HG02759 (cell line): ENCODE results near the gene GNA14.
"Not testable (repeated sequence)": the region's sequence is repeated elsewhere in the genome, so short reads cannot be mapped to it uniquely, and the experiment has no call there.

ENCODE experiments used
- ATAC-seq: cut with Tn5 transposase; IDR thresholded peaks from one replicate; pipeline ENCODE4 v1.9.1; 2021; ENCODE audit warnings: mild to moderate bottlenecking, moderate library complexity; ENCODE audit not compliant: unreplicated experiment

The GNA14 gene

DNA sequence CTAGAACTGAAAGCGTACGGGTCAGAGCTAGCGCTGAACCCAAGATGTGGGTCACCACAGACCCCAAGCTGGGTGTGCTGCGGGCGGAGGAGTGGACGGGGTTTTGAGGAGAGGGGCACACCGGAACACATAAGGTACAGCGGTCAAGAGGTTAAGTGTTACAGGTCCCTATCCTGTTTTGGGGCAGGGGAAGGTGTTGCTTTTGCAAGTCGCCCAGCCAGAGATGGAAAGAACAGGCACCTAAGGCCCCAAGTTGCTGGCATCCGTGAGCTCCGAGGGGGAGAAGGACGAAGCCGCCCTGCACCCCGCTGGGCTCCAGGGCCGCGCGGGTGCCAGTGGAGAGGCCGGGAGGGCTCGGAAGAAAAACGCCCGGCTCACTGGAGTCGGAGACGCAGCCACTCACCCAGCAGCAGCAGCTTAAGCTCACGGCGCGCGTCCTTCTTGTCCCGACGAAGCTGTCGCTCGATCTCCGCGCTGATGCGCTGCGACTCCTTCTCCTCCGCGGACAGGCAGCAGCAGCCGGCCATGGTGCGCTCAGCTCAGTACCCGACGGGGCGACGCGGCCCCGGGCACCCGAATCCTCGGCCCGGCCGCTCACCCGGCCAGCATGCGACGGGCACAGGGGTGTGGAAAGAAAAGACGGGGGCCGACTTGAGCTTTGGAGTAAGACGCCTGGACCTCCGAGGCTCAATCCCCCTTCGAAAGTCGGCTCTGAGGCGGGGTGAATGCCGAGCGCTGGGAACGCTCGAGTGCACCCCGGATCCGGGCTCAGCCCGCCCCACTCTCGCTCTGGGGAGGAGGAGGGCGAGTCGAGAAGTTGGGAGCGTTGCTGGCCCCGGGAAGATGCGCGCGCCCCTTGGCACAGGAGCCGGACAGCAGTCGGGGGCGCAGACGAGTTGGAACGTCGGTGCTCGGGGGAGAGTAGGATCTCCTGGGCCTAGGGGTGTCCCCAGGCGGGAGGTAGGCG lies 572 bp downstream of the GNA14 start:
- no peak for ATAC-seq

DNA sequence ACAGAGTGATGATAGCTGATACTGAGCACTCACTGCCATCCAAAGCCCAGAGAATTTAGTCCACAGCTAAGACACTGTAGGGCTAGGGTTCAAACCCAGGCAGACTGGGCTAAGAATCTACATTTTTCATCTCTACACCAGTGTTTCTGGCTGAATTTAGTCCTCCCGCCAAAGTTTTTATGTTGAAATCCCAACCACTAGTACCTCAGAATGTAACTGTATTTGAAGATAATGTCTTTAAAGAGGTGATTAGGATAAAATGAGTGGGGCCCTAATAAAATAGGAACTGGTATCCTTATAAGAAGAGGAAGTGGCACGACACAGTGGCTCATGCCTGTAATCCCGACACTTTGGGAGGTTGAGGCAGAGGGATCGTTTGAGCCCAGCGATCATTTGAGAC lies 4.3 kb downstream of the GNA14 start:
- no peak for ATAC-seq

DNA sequence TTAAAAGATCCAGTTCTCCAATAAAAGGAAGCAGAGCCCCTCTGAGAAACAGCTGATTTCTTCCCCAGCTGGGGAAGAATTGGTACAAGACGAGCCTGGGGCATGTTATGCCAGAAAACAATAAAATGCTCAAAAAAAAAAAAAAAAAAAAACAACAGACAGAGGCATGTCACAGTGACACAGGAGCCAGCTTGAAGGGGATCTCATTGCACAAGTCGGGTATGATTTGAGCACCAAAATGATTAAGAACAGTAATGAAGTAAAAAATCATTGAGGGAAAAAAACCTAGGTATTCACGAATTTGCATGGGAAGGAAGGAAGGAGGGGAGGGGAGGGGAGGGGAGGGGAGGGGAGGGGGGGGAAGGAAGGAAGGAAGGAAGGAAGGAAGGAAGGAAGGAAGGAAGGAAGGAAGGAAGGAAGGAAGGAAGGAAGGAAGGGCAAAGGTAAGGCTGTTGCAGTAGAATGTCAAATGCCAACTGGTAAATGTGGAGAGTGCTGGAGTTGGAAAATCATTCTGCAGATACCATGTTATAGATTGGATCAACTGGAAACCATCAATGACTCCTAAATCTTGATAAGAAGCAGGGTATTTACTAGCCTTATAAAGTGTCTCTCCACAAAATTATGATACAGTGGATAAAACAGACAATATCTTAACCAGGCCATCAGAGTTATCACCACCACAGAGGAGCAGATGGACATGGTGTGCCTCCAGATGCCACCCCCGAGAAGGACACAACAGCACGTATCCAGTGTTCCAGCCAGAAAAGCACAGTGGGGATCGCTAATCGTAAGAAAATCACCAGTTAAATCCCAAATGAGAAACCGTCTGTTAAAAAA lies 7.2 kb downstream of the GNA14 start:
- ATAC-seq: no peak

DNA sequence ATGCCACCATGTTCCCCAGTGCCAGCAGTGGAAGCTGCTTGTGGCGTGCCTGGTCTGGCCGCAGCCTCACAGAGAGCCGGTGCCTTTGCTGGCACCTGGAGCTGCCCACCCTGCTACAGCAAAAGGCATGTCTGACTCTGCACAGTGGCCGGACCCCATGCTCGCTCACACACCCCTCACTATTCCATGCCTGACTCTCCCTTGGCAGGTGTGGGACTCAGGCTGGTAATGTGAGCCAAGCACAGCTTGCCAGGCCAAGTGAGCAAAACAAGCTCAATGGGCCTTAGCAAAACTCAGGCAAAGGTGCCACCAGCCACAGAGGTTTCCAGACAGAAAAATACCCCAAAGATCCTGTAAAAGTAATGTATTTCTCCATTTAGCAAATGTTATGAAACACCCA lies 15.5 kb downstream of the GNA14 start:
- ATAC-seq: no peak

DNA sequence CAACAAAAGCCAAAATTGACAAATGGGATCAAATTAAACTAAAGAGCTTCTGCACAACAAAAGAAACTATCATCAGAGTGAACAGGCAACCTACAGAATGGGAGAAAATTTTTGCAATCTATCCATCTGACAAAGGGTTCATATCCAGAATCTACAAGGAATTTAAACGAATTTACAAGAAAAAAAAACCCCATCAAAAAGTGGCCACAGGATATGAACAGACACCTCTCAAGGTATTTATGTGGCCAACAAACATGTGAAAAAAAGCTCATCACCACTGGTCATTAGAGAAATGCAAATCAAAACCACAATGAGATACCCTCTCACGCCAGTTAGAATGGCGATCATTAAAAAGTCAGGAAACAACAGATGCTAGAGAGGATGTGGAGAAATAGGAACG lies 19.3 kb downstream of the GNA14 start:
- ATAC-seq: not testable (repeated sequence)

DNA sequence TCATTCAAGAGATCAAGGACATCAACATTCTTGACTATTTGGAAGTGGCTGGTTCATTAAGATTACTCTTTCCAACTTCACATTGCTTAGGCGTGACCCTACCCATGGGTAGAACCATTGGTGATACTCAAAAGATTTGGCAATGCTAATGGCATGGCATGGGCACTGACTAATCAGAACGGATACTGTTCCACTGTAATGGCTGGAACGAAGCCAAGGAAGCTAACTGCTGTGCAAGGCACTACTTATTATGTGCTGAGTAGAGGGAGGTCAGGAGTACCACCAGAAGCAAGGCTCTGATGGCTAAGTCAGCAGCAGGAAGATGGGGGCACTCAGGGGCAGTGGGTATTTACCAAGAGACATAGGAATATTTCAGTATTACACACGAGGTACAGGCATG lies 31.9 kb downstream of the GNA14 start:
- ATAC-seq: no peak

DNA sequence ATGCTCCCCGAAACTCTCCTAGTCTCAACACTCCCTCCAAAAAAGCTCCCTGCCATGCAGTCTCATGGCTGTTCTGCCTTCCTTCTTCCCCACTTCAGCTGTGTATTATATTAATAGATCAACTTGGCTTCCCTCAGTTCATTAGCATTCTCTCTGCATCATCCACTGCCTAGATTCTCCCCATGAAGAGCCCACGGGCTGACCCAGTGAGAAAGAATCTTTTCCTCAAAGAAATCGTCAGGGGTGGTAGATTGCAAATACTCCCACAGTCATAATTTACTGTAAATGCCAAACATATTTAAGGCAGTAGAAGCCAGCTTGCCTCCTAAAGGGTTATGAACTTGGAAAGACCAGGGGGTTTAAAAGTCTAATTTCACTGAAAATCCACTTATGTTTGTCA lies 33.5 kb downstream of the GNA14 start:
- ATAC-seq: no peak

DNA sequence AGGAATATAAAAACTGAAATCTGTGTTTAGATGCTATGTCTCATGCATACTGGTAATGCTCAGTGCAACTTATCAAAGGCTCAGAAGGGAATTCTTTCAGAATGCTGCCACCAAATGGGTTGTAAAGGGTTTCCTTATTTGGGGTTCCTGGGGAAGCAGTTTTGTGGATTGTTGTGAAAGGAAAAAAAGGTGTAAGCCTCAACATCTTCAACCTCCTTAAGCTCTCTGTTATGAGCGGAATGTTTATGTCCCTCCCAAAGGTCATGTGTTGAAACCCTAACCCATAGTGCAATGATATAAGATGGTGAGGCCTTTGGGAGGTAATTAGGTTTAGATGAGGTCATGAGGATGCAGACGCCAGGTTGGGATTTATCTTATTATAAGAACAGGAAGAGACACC lies 41.6 kb downstream of the GNA14 start:
- no peak for ATAC-seq

DNA sequence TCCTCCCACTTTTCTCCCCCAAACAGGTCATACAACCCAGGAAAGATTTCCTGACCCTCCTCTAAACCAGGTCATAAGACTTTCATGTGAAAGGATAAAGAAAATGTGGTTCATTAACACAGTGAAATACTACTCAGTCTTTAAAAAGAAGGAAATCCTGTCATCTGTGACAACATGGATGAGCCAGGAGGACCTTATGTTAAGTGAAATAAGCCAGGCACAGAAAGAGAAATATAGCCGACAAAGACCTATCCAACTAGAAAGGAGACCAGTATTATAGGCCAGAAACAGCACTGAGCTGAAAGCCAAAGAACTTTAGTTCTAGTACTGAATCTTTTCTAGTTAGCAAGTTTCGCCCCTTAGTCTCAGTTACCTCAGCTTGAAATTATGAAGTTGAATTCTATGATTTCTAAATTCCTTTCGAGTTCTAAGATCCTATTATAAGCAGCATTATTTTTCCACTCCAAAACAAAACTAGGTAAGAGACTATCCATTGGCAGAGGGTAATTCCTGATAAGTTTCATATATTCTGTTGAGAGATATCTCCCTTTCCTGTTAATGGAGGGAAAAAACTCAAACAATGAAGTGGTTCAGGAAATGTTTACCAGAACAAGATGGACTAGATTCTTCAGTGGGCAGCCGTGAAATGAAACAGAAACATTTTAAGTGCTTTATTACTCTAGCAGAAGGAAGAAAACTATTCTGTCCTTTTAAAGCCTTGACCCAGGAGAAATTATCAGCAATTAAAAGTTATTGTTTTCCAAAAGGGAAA lies 42.5 kb downstream of the GNA14 start:
- no peak for ATAC-seq

DNA sequence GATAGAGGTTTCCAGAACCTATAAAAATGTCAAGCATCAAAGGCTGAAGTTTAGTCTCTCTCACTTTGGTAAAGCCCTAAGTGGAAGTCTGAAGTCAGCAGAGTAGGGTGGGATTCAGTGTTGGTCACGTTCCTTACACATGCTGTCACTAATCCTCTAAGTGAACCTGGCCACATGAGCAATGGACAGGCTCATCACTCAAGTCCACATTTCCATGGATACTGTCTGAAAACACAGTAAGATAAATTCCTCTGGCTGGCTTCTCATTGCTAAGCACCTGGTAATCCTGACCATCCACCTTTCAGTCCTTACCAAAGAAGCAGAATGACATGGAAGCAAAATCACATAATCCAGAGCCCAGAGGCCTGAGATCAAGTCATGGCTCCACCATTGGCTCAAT lies 43.8 kb downstream of the GNA14 start:
- ATAC-seq: no peak

DNA sequence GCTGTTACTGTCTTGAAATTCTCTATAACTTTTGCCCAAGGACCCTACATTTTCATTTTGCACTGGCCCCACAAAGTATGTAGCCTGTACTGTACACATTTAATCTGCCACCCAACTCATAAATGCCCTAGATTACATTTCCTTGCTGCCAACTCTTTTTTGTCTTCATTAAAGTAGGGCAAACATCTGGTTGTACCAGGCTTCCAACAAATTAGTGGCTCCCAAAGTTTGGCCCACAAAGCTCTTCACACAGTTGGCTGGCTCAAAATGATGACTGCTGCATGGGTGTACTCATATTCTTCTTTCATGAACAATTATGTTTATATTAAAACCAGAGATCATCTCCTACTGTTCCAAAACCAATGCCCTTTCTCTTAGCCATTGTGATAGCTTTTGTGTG lies 45.3 kb downstream of the GNA14 start:
- ATAC-seq: no peak

DNA sequence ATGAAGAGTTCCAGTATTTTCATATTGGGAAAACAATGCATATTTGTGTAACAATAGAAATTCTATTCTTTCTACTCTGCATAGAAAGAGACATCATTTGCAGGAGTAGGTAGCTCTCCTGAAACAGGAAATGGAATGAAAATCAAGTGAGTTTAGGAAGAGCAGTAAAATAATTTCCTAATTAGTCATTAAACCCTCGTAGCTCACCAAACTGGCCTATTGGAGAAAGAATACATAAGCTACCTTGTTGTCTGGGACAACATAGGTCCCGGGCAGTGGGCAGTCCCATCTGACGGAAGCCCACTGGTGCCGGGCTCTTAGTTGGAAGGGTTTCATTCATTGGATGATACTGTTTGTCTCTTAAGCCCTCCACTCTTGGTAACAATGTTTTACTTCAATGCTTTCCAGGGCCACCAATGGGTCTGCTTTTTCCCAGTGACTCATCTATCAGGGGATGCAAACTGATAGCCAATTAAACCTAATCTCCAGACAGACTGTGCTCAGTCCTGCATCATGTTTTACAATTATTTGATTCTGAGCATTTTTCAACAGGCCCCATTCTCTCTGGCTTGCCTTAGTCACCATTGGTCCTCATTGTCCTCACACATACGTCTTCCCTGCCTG lies 46.5 kb downstream of the GNA14 start:
- ATAC-seq: no peak

DNA sequence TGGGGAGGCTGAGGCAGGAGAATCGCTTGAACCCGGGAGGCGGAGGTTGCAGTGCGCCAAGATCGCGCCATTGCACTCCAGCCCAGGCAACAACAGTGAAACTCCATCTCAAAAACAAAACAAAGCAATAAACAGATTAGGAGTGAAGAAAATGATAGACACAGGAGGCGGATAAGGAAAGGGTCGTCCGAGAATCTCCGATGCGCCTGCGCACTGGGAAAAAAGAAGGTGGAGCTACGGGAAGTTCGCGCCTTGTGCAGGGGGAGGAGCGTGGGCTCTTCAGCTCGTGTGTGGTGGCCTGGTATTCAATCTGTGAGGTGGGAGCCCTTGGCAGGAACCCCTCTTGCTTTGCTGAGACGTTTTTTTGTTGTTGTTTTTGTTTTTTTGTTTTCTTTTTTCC lies 47.3 kb downstream of the GNA14 start:
- no peak for ATAC-seq

DNA sequence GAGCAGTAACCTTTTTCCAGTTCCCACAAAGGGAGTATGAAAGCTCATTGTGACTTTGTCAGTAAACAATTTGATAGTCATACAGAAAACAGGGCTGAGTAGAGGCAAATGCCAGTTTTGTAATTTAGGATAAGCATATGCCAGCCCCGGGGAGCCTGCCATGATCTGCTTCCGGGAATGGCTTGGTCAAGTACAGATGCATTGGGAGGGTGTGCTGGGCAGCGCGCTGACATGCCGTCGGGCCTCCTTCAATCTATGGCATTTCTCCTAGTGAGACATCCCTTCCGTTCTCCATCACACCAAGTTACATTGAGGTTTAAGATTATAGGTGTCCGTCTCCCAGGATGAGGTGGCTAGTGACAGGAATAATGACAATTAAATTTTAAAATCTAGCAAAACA lies 48.6 kb downstream of the GNA14 start:
- ATAC-seq: no peak

DNA sequence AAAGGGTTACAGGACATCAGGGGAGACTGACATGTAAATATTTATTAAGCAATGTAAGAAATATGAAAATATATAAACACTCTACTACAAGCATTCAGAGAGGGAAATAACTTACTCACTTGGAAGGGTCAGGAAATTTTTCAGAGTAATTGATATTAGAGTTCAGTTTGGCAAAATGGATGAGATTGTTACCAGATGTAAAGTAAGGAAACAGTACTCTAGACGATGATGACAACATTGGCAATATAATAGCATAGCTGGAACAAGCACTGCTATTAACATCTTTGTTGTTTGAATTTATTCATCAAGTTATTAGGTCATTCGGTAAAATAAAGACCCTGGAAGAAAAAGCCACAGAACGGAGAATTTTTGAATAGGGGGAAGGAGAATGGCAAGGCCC lies 49.1 kb downstream of the GNA14 start:
- no peak for ATAC-seq

DNA sequence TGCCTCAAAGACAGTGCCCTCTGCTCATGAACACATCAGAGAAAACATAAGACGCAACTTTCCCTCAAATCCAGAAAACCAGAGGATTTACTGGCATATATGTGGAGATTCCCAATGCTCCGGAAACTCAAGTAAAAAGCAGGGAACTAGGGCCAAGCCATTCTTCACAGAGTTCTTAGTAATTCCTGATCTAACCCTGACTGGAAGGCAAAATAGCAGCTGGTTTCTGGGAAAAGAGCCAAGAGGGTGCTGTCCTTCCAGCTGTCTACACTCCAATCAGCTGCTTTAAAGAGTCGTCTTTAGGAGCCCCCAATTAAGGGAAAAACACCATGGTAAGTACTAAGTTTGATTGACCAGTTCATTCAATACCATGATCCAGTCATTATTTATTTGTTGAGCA lies 49.6 kb downstream of the GNA14 start:
- no peak for ATAC-seq

DNA sequence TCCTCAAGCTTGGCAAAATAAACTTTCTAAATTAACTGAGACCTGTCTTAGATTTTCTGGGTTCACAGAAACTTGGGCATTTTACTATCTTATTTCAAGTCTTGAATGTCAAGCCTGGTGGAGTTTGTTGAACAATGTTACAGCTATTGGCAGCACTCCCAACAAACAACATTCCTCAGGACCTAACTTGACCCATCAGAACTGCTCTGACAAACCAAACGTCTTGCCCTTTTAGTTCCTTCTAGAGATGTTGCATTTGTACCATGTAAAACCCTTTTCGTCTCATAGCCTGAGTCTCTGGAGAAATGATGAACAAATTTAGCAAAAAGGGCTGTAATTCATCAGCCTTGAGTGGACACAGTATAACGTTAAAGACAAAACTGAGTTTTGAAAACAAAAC lies 51.1 kb downstream of the GNA14 start:
- ATAC-seq: no peak

DNA sequence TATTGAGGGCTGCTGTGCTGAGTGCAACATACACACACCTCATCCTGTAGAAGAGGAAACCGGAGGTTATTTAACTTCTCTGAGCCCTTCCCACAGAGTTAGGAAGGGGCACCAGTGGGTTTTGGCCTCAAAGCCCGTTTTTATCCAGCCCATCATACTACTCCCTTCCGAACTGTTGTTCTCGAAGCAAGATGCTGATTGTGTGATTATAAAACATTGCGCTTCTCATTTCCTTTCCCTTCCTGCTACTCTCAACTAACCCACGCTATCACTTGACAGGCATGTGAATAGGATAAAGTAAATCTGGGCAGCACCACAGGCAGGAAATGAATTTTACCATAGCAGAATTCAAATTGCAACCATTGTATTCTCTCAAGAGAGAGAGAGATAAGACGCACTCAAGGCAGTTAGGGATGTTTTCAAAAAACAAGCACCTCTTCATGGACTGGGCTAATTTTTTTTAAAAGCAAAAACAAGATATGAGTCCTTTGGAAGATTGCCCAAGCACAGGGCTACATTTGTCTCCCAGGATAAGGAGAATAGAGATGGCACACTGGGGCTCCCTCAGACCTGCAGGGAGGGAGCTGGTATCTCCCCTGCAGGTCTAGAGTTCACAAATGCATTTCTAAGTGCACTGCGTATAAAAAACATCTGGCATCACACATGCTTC lies 52.6 kb downstream of the GNA14 start:
- ATAC-seq: no peak

DNA sequence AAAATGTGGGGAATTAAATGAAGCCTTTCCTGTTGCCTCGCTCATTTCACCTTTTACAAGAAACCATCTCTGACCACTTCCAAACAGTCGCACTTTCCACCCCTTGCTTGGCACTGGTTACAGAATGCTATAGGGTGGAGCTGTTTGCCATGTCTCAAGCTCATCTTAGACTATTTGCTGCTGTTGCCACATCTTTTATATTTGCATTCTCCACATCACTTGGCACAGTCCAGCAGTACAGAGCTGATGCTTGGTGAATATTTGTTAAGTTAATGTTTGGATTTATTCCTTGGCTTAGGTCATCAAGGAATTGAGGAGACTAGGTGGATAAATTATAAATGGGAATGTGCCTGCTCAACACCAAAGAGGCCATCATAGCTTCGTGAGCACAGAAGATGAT lies 53.2 kb downstream of the GNA14 start:
- ATAC-seq: no peak

DNA sequence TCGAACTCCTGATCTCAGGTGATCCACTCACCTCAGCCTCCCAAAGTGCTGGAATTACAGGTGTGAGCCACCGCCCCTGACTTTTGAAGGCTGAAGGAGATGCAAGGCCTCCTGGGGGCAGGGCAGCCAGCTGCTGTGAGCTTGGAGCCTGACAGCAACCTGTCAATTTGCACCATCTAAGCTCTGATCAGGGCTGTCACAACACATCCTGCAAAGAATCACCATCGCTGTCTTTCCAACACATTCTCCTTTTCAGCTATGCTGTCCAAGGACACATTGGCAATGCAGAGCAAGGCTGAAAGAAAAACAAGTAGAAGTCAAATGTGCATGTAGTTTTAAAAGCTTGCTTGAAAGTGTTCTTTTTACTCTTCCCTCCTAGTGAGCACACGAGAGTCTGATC lies 54.6 kb downstream of the GNA14 start:
- no peak for ATAC-seq
